ENCODE measurements around the gene RNFT2.

Gene RNFT2

DNA sequence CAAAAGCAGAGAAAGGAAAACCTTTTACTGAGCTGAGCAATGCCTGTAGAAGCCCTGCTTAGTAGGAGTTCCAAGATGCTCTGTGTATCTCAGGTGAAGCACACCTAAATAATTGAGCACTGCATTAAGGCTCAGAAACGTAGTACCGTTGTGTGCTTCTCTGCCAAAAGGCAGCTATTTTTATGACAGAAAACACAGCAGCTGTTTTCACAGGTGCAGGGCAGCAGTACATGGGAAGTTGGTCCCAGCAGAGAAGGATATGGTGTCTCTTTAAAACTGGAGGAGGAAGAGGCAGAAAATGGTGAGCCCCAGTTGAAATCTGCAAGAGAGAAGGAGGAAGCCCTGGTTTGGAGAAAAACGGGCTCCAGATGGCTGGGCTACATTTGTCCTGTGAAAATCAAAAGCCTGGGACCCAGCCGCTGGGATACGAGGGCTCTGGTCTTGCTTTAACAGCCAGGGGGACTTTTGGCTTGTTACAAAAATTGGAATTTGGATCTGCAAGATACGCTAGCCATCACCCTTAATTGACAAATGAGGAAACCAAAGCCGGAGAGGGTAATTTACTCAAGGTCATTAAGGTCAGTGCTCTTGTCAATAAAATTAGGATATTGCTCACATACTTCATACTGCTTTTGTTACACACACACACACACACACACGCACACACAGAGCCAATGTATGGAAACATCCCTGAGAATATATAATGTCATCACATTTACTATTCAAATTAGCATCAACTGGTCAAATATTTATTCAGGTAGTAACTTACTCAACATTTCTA lies 27.6 kb upstream of the RNFT2 start:
- no peak for TF ChIP-seq CTCF (IDR thresholded peaks at IDR 0.05; ENCODE audit: extremely low read depth, missing control alignments)
- DNase-seq (ENCODE audit: low spot score) = no peak

DNA sequence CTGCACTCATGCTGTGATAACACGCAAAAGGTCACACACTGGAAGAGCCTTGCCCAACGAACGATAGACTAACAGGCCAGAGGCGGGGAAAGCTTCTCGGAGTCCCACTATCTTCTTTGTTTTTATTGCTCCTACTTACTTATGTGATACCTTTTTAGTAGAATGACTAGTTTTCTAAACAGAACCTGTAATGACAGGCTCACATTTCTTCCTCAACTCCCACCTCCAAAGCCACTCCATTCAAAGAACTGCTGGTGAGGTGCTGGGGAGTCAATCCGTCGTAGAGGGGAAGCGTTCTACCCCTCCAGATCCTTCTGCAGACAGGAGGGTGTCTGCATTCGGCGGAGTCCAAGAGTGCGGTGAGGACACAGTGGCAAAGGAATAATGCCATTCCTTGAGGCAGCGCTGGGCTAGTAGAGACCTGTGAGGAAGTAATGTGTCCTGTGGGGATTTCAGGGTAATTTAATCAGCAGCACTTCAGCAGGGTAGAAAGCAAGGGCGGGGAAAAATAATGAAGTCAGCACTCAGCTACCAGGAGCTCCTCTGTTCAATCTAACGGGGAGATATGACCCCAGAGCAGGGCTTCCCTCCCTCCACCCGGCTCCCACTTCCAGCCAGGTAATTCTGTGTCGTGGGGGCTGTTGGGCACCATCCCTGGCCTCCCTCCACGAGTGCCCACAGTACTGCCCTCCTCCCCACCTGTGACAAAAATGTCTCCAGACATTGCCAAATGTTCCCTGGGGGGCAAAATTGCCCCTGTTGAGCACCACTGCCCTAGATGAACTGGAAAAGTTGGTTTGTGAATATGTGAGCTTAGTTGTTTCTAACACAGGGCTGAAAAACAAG lies 25.4 kb upstream of the RNFT2 start:
- no peak for TF ChIP-seq CTCF (IDR thresholded peaks at IDR 0.05; ENCODE audit: extremely low read depth, missing control alignments)
- no peak for DNase-seq (ENCODE audit: low spot score)

DNA sequence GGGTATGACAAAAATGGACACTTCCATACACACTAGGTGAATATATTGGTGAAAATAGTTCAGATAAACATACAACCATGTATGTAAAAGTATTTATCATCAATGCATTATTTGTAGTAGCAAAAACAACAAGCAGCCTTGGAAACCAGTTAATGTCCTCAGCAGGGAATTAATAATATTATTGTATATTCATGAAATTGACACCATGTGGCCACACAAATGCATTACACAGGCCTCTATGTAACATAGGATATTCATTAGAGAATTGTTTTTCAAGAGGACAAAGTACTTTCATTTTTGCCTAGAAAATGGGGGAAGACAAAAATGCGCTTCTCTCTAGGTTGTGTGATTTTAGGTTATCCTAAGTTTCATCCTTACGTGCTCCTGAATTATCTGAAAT lies 24.6 kb upstream of the RNFT2 start:
- no peak for TF ChIP-seq CTCF (IDR thresholded peaks at IDR 0.05; ENCODE audit: extremely low read depth, missing control alignments)
- DNase-seq (ENCODE audit: low spot score) = no peak

DNA sequence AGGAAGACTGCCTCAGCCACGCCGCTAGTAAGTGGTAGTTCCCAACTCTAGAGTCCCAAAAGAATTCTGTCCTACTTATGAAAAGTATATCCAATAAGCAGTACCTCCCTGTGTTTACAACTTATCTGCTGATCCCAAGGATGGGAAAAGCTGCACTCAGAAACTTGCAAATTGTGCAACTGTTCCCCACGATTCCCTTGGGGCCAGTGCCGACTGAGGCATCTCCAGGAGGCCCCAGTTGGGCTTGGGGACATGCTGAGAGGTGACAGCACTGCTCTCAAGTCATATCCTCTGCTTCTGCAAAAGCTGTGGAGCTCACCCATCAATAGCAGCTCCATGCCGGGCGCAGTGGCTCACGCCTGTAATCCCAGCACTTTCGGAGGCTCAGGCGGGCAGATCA lies 23.9 kb upstream of the RNFT2 start:
- no peak for TF ChIP-seq CTCF (IDR thresholded peaks at IDR 0.05; ENCODE audit: extremely low read depth, missing control alignments)

GRCh38 chr12:116717466-116718437 lies 20.4 kb upstream of the RNFT2 start:
- DNase-seq (ENCODE audit: low spot score) = no peak

More for the DNA sequence above, 23.9 kb upstream of the RNFT2 start:
- no peak for DNase-seq (ENCODE audit: low spot score)

More at GRCh38 chr12:116717466-116718437, 20.4 kb upstream of the RNFT2 start:
- no peak for TF ChIP-seq CTCF (IDR thresholded peaks at IDR 0.05; ENCODE audit: extremely low read depth, missing control alignments)
